ENCODE data around the gene OR2F1. TPM values are rescaled to one million over a fixed set of nuclear protein-coding genes. Genes with fewer than 3 reads are reported as not detected.

The OR2F1 gene
- total RNA-seq, 1 experiment from 2014 or later = not detected

DNA sequence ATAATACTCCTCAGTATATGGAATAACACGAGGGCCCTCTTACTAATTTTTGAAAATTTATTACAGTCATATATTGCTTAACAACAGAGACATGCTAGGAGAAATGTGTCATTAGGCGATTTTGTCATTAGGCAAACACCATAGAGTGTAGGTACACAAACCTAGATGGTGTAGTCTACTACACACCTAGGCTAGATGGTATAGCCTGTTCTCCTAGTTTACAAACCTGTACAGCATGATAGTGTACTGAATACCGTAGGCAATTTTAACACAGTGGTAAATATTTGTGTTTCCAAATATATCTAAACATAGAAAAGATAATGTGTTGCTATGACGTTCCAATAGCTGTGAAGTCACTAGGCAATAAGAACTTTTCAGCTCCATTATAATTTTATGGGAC, 12.8 kb downstream of the OR2F1 start:
- Histone ChIP-seq H3K4me1 (replicated peaks; ENCODE audit: insufficient read depth) (peaks cover 15% of the 10 kb centered on the region), H3K4me2 (0 out of 2 replicates have a peak overlapping the region, but pooled peaks have one; percentile 11), H3K9me3 (ENCODE audit: insufficient read depth, low read depth) (no peaks in the 10 kb centered on the region), H3K36me3 (ENCODE audit: low read depth) (no peaks in the 10 kb centered on the region), H3K9me2 (ENCODE audit: insufficient read depth) (no peaks in the 10 kb centered on the region), H2AFZ (0 out of 2 replicates have a peak overlapping the region, but pooled peaks have one; percentile 7), H4K20me1 (ENCODE audit: insufficient read depth) (no peaks in the 10 kb centered on the region), H3K27ac (no peak overlapping the region), H3K4me3 (no peak overlapping the region), H3K79me2 (ENCODE audit: low read depth) (no peaks in the 10 kb centered on the region), H3K27me3 (ENCODE audit: insufficient read depth, low read depth) (no peaks in the 10 kb centered on the region), H3F3A (ENCODE audit: insufficient read depth, low read depth) (0 out of 2 replicates have a peak, but pooled peaks cover 6% of the 10 kb centered on the region)
- intact Hi-C loops (cut with micrococcal nuclease; ENCODE audit: unreplicated experiment) = no loop called here
- DNase-seq = peak in 1 of 2 experiments; percentile 79
- ChIA-PET POLR2A (ENCODE audit: unreplicated experiment) (no interaction called here), CTCF (interaction anchor here (0.5 kb wide), 1 partner anchor 63 kb away, joined by 12 read pairs; no protein-coding TSS in a partner anchor)
- TF ChIP-seq EZH2 (IDR thresholded peaks at IDR 0.05; ENCODE audit: low read depth) = no peak
- TF ChIP-seq, protein P1, sequence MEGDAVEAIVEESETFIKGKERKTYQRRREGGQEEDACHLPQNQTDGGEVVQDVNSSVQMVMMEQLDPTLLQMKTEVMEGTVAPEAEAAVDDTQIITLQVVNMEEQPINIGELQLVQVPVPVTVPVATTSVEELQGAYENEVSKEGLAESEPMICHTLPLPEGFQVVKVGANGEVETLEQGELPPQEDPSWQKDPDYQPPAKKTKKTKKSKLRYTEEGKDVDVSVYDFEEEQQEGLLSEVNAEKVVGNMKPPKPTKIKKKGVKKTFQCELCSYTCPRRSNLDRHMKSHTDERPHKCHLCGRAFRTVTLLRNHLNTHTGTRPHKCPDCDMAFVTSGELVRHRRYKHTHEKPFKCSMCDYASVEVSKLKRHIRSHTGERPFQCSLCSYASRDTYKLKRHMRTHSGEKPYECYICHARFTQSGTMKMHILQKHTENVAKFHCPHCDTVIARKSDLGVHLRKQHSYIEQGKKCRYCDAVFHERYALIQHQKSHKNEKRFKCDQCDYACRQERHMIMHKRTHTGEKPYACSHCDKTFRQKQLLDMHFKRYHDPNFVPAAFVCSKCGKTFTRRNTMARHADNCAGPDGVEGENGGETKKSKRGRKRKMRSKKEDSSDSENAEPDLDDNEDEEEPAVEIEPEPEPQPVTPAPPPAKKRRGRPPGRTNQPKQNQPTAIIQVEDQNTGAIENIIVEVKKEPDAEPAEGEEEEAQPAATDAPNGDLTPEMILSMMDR (conservative IDR thresholded peaks at IDR 0.05) = no peak
- no TSS peak for BruUV-seq (replicated peaks)

GRCh38 chr7:143973870-143974416, 19.3 kb downstream of the OR2F1 start:
- peaks cover 25% of the 10 kb centered on the region for H3K4me1 ChIP-seq (replicated peaks; ENCODE audit: insufficient read depth)
- ChIA-PET CTCF (no interaction called here), POLR2A (ENCODE audit: unreplicated experiment) (no interaction called here)
- TF ChIP-seq EZH2 (IDR thresholded peaks at IDR 0.05; ENCODE audit: low read depth) = no peak
- TF ChIP-seq, protein P1 (conservative IDR thresholded peaks at IDR 0.05) = no peak
- intact Hi-C loops (cut with micrococcal nuclease; ENCODE audit: unreplicated experiment) = no loop called here
- no peak overlapping the region for H3K4me3 ChIP-seq
- H3K27me3 ChIP-seq (ENCODE audit: insufficient read depth, low read depth) = no peaks in the 10 kb centered on the region
- no peaks in the 10 kb centered on the region for H3K36me3 ChIP-seq (ENCODE audit: low read depth)
- H2AFZ ChIP-seq = peak overlapping the region; percentile 73
- no peaks in the 10 kb centered on the region for H4K20me1 ChIP-seq (ENCODE audit: insufficient read depth)
- no peaks in the 10 kb centered on the region for H3K79me2 ChIP-seq (ENCODE audit: low read depth)
- peak overlapping the region; percentile 53 for H3K4me2 ChIP-seq
- H3F3A ChIP-seq (ENCODE audit: insufficient read depth, low read depth) = peaks cover 9% of the 10 kb centered on the region; the same call in 1 of the 2 replicates
- no TSS peak for BruUV-seq (replicated peaks)
- no peaks in the 10 kb centered on the region for H3K9me3 ChIP-seq (ENCODE audit: insufficient read depth, low read depth)
- DNase-seq = no peak
- no peaks in the 10 kb centered on the region for H3K9me2 ChIP-seq (ENCODE audit: insufficient read depth)
- H3K27ac ChIP-seq = peak overlapping the region; percentile 3; the same call in 1 of the 2 replicates

GRCh38 chr7:143974459-143974858, 19.8 kb downstream of the OR2F1 start:
- Histone ChIP-seq H2AFZ (peak overlapping the region; percentile 73), H3K4me3 (no peak overlapping the region), H3K9me2 (ENCODE audit: insufficient read depth) (no peaks in the 10 kb centered on the region), H3K36me3 (ENCODE audit: low read depth) (no peaks in the 10 kb centered on the region), H3K27me3 (ENCODE audit: insufficient read depth, low read depth) (no peaks in the 10 kb centered on the region), H3K4me1 (replicated peaks; ENCODE audit: insufficient read depth) (peaks cover 30% of the 10 kb centered on the region), H3K27ac (peak overlapping the region; percentile 3; the same call in 1 of the 2 replicates), H3F3A (ENCODE audit: insufficient read depth, low read depth) (peaks cover 13% of the 10 kb centered on the region; the same call in 1 of the 2 replicates), H3K9me3 (ENCODE audit: insufficient read depth, low read depth) (no peaks in the 10 kb centered on the region), H4K20me1 (ENCODE audit: insufficient read depth) (no peaks in the 10 kb centered on the region), H3K4me2 (peak overlapping the region; percentile 53), H3K79me2 (ENCODE audit: low read depth) (no peaks in the 10 kb centered on the region)
- ChIA-PET POLR2A (ENCODE audit: unreplicated experiment) (no interaction called here), CTCF (no interaction called here)
- BruUV-seq (replicated peaks) = no TSS peak
- TF ChIP-seq EZH2 (IDR thresholded peaks at IDR 0.05; ENCODE audit: low read depth) = no peak
- TF ChIP-seq, protein P1 (conservative IDR thresholded peaks at IDR 0.05) = no peak
- DNase-seq = peak; percentile 10 to 90
- intact Hi-C loops (cut with micrococcal nuclease; ENCODE audit: unreplicated experiment) = no loop called here

Data from PC-9 (cell line).